GM12878 (cell line): Measurements from ENCODE around the gene POF1B.

Source experiments
- CBX3 ChIP-seq: fragments of 200-600 bp; sonication (generic); IDR thresholded peaks from 2 replicates; pipeline ENCODE4 v1.6.1; 2016; ENCODE audit warnings: low read depth, borderline replicate concordance
- CHD4 ChIP-seq: fragments of 200-600 bp; sonication (generic); IDR thresholded peaks from 2 replicates; pipeline ENCODE4 v1.6.1; 2016; ENCODE audit warnings: mild to moderate bottlenecking
- HDAC6 ChIP-seq: fragments of 200-600 bp; sonication (generic); IDR thresholded peaks from one replicate; pipeline ENCODE4 v1.8.0; 2017; ENCODE audit warnings: antibody characterized with exemption; ENCODE audit not compliant: unreplicated experiment
- MYC ChIP-seq: IDR thresholded peaks from 2 replicates; pipeline ENCODE4 v1.6.1; 2011; ENCODE audit warnings: mild to moderate bottlenecking, low read length, moderate library complexity, inconsistent platforms; ENCODE audit not compliant: insufficient read depth, insufficient replicate concordance, insufficient read length, severe bottlenecking
- NR2C1 ChIP-seq: fragments of 450-650 bp; IDR thresholded peaks from 2 replicates; pipeline ENCODE4 v1.6.1; 2017; ENCODE audit warnings: antibody characterized with exemption, mild to moderate bottlenecking, moderate library complexity
- PML ChIP-seq: IDR thresholded peaks from 2 replicates; pipeline ENCODE4 v1.6.1; 2012; ENCODE audit warnings: low read length, inconsistent platforms
- POLR2A ChIP-seq: IDR thresholded peaks from 2 replicates; pipeline ENCODE4 v1.6.1; 2011; ENCODE audit warnings: low read depth, mild to moderate bottlenecking, low read length
- STAT3 ChIP-seq: IDR thresholded peaks from 2 replicates; pipeline ENCODE4 v1.6.1; 2011; ENCODE audit warnings: low read depth, low read length, improper control_type of control experiment
- SUZ12 ChIP-seq: fragments of 200-600 bp; sonication (generic); IDR thresholded peaks from one replicate; pipeline ENCODE4 v1.6.1; 2018; ENCODE audit warnings: antibody characterized with exemption, mild to moderate bottlenecking; ENCODE audit not compliant: unreplicated experiment
- TAF1 ChIP-seq: IDR thresholded peaks from 2 replicates; pipeline ENCODE4 v1.6.1; 2011; ENCODE audit warnings: mild to moderate bottlenecking, low read depth, low read length, borderline replicate concordance
- TF ChIP-seq, protein P1 (sequence below), 3 experiments: IDR thresholded peaks in 2 of 3; conservative IDR thresholded peaks in 1 of 3; 2 replicates each; pipeline ENCODE4 v1.5.1; 2011; ENCODE audit warnings: low read depth in 3 of 3, low read length in 3 of 3, mild to moderate bottlenecking in 3 of 3, control low read depth in 2 of 3, moderate library complexity in 2 of 3, inconsistent platforms in 1 of 3, mixed read lengths in 1 of 3; ENCODE audit not compliant: control insufficient read depth in 2 of 3, insufficient read depth in 1 of 3; ENCODE audit errors: extremely low read depth in 1 of 3

GRCh38 chrX:85391185-85391877 lies 11.9 kb upstream of the POF1B start:
- TF ChIP-seq SUZ12 (no peak), MYC (no peak), CBX3 (no peak), TAF1 (no peak), HDAC6 (no peak), NR2C1 (no peak), POLR2A (no peak), STAT3 (no peak), PML (no peak), CHD4 (no peak)
- TF ChIP-seq, protein P1, sequence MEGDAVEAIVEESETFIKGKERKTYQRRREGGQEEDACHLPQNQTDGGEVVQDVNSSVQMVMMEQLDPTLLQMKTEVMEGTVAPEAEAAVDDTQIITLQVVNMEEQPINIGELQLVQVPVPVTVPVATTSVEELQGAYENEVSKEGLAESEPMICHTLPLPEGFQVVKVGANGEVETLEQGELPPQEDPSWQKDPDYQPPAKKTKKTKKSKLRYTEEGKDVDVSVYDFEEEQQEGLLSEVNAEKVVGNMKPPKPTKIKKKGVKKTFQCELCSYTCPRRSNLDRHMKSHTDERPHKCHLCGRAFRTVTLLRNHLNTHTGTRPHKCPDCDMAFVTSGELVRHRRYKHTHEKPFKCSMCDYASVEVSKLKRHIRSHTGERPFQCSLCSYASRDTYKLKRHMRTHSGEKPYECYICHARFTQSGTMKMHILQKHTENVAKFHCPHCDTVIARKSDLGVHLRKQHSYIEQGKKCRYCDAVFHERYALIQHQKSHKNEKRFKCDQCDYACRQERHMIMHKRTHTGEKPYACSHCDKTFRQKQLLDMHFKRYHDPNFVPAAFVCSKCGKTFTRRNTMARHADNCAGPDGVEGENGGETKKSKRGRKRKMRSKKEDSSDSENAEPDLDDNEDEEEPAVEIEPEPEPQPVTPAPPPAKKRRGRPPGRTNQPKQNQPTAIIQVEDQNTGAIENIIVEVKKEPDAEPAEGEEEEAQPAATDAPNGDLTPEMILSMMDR (IDR thresholded peaks at IDR 0.05 in 2 of 3, conservative IDR thresholded peaks at IDR 0.05 in 1 of 3; ENCODE audit: control insufficient read depth in 2 of 3, extremely low read depth in 1 of 3, insufficient read depth in 1 of 3, low read depth in 3 of 3, low read length in 3 of 3): no peak
